Liver (tissue), 9 donors: Measurements from ENCODE around the gene POLG. TPM values are rescaled to one million over a fixed set of nuclear protein-coding genes. Genes with fewer than 3 reads are reported as not detected.

Source experiments
- DNase-seq: peaks from one replicate; pipeline ENCODE4 v3.0.0-alpha.2; 2017; ENCODE audit warnings: low spot score
- H3K27ac ChIP-seq, 2 donors: one replicate each; pipeline ENCODE4 v1.7.0; 2013; ENCODE audit warnings: inconsistent platforms in 2 of 2, low read length in 2 of 2, control low read depth in 1 of 2, low read depth in 1 of 2, mild to moderate bottlenecking in 1 of 2
- H3K27me3 ChIP-seq, 4 donors: one replicate each; pipeline versions ENCODE4 v1.6.1 to v1.7.0; 2013; ENCODE audit warnings: low read length in 3 of 4, inconsistent platforms in 1 of 4, mild to moderate bottlenecking in 1 of 4, moderate library complexity in 1 of 4; ENCODE audit not compliant: control insufficient read depth in 4 of 4, insufficient read depth in 4 of 4
- H3K36me3 ChIP-seq, 4 donors: one replicate each; pipeline versions ENCODE4 v1.6.1 to v1.7.0; 2013; ENCODE audit warnings: low read length in 3 of 4, mild to moderate bottlenecking in 3 of 4, low read depth in 1 of 4, moderate library complexity in 1 of 4; ENCODE audit not compliant: control insufficient read depth in 4 of 4, insufficient read depth in 3 of 4
- H3K4me1 ChIP-seq, 4 donors: one replicate each; pipeline versions ENCODE4 v1.6.1 to v1.7.0; 2013; ENCODE audit warnings: low read length in 3 of 4, mild to moderate bottlenecking in 3 of 4, moderate library complexity in 1 of 4; ENCODE audit not compliant: control insufficient read depth in 4 of 4, insufficient read depth in 4 of 4
- H3K4me3 ChIP-seq, 3 donors: one replicate each; pipeline versions ENCODE4 v1.6.1 to v1.7.0; 2013; ENCODE audit warnings: low read length in 3 of 3, control low read depth in 1 of 3, low read depth in 1 of 3, mild to moderate bottlenecking in 1 of 3
- H3K9ac ChIP-seq, 2 donors: one replicate each; pipeline ENCODE4 v1.7.0; 2013; ENCODE audit warnings: low read length in 2 of 2, mild to moderate bottlenecking in 2 of 2, moderate library complexity in 2 of 2, control low read depth in 1 of 2, low read depth in 1 of 2
- H3K9me3 ChIP-seq, 4 donors: one replicate each; pipeline versions ENCODE4 v1.6.1 to v1.7.0; 2013; ENCODE audit warnings: low read length in 3 of 4; ENCODE audit not compliant: control insufficient read depth in 4 of 4
- ATF3 ChIP-seq: IDR thresholded peaks from 2 replicates; pipeline ENCODE4 v1.6.1; 2016; ENCODE audit warnings: antibody characterized with exemption
- CTCF ChIP-seq: fragments of 150-350 bp; IDR thresholded peaks from 2 replicates; pipeline ENCODE4 v1.5.1; 2017; ENCODE audit warnings: improper control_type of control experiment, low read depth, low read length; ENCODE audit not compliant: missing input control
- EGR1 ChIP-seq, 2 donors: IDR thresholded peaks; 2 replicates each; pipeline ENCODE4 v1.6.1; 2016 to 2018; ENCODE audit warnings: antibody characterized with exemption in 2 of 2, low read depth in 2 of 2
- FOXA1 ChIP-seq: IDR thresholded peaks from 2 replicates; pipeline ENCODE4 v1.6.1; 2016; ENCODE audit warnings: antibody characterized with exemption
- FOXA2 ChIP-seq: IDR thresholded peaks from 2 replicates; pipeline ENCODE4 v1.6.1; 2016; ENCODE audit warnings: antibody characterized with exemption
- GABPA ChIP-seq, 2 donors: IDR thresholded peaks in 1 of 2; conservative IDR thresholded peaks in 1 of 2; 2 replicates each; pipeline ENCODE4 v1.6.1; 2016; ENCODE audit warnings: antibody characterized with exemption in 2 of 2, mild to moderate bottlenecking in 1 of 2, moderate library complexity in 1 of 2
- HNF4A ChIP-seq, 2 donors: conservative IDR thresholded peaks; 2 replicates each; pipeline ENCODE4 v1.6.1; 2016; ENCODE audit warnings: antibody characterized with exemption in 2 of 2, mild to moderate bottlenecking in 2 of 2
- HNF4G ChIP-seq: IDR thresholded peaks from 2 replicates; pipeline ENCODE4 v1.6.1; 2016; ENCODE audit warnings: antibody characterized with exemption
- JUND ChIP-seq, 2 donors: IDR thresholded peaks; 2 replicates each; pipeline ENCODE4 v1.6.1; 2016; ENCODE audit warnings: antibody characterized with exemption in 2 of 2
- NR2F2 ChIP-seq: IDR thresholded peaks from 2 replicates; pipeline ENCODE4 v1.6.1; 2016; ENCODE audit warnings: antibody characterized with exemption
- RAD21 ChIP-seq, 2 donors: IDR thresholded peaks; 2 replicates each; pipeline ENCODE4 v1.6.1; 2016; ENCODE audit warnings: antibody characterized with exemption in 2 of 2, mild to moderate bottlenecking in 2 of 2
- RXRA ChIP-seq, 2 donors: IDR thresholded peaks; 2 replicates each; pipeline ENCODE4 v1.6.1; 2017 to 2018; ENCODE audit warnings: antibody characterized with exemption in 2 of 2, mild to moderate bottlenecking in 1 of 2
- SP1 ChIP-seq: IDR thresholded peaks from 2 replicates; pipeline ENCODE4 v1.6.1; 2018; ENCODE audit warnings: antibody characterized with exemption, mild to moderate bottlenecking
- TAF1 ChIP-seq: conservative IDR thresholded peaks from 2 replicates; pipeline ENCODE4 v1.6.1; 2016; ENCODE audit warnings: antibody characterized with exemption, mild to moderate bottlenecking
- YY1 ChIP-seq: IDR thresholded peaks from 2 replicates; pipeline ENCODE4 v1.6.1; 2016; ENCODE audit warnings: antibody characterized with exemption, mild to moderate bottlenecking
- WGBS: extraction: QIAGEN DNeasy Blood & Tissue Kit; methylation state at CpG from one replicate; pipeline ENCODE4 v1.1.7; 2013; 5-methylcytosine and 5-hydroxymethylcytosine counted together
- polyA plus RNA-seq, 2 donors: library from polyadenylated mRNA; stranded (reverse) in 1 of 2; unstranded in 1 of 2; fragments of 200-250 nt in 1 of 2; fragments of >200 nt in 1 of 2; fragmentation: Nextera tagmentation in 1 of 2; extraction: Ambion mirVana in 1 of 2; gene quantifications; one replicate each; pipeline versions ENCODE4 v1.2.1 to v1.2.3, GENCODE V29; 2013 to 2015
- total RNA-seq, 2 donors: library from RNA; depleted of rRNA; stranded (reverse); fragments of >200 nt; gene quantifications; one replicate each; pipeline ENCODE4 v1.2.3, GENCODE V29; 2014
- TF ChIP-seq, protein P1 (sequence below): IDR thresholded peaks from 2 replicates; pipeline ENCODE4 v1.6.1; 2016; ENCODE audit warnings: antibody characterized with exemption
- TF ChIP-seq, protein P2 (sequence below): IDR thresholded peaks from 2 replicates; pipeline ENCODE4 v1.6.1; 2016; ENCODE audit warnings: antibody characterized with exemption, mild to moderate bottlenecking
- TF ChIP-seq, protein P3 (sequence below): IDR thresholded peaks from 2 replicates; pipeline ENCODE4 v1.6.1; 2016; ENCODE audit warnings: antibody characterized with exemption
- donor health status: healthy.
- donor health status: healthy.
- donor health status: healthy.
- donor health status: healthy.
- donor health status: healthy.

POLG gene
- total and polyA plus RNA-seq, 4 donors, result 15.2 to 53.1 (median 31.4) TPM

DNA sequence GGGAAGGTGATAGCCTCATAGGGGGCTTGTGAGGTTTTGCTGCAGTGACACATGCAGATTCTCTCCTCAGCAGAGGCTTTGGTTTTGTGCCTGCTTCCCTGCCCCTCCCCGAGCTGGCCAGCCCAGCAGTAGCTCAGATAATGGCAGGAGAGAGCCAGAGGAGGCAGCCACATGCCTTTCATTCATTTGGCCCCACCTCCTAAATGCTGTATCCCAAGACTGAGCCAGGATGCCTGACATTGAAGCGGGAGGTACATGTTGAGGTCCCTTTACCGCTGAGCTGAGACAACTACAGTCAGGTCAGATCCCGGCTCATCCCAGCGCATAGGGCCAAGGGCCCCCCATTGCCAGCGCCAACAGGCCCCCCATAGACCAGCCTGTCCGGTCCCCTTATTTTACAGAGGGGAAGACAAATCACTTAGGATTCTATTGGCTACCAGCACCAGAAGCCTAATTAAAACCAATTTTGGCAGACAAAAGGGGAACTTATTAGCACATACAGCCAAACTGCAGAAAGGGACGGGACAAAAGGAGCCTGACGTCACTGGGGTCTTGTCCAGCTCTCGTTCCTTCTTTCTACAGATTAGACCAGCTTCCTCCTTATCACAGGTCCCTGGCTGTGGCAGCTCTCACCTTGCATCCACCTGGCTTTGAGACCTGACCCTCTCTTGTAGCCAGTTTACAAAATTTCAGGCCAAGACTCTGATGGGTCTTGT lies 12.1 kb upstream of the POLG start:
- Histone ChIP-seq H3K27ac (no peak overlapping the region), H3K27me3 (no peaks in the 10 kb centered on the region), H3K9ac (no peak overlapping the region), H3K9me3 (no peaks in the 10 kb centered on the region), H3K4me3 (no peak overlapping the region), H3K36me3 (no peaks in the 10 kb centered on the region), H3K4me1 (no peaks in the 10 kb centered on the region)
- WGBS, result 55% methylated on average over 10 of the region's 10 CpGs
- TF ChIP-seq, protein P1, sequence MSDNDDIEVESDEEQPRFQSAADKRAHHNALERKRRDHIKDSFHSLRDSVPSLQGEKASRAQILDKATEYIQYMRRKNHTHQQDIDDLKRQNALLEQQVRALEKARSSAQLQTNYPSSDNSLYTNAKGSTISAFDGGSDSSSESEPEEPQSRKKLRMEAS, result no peak
- no peak for DNase-seq

DNA sequence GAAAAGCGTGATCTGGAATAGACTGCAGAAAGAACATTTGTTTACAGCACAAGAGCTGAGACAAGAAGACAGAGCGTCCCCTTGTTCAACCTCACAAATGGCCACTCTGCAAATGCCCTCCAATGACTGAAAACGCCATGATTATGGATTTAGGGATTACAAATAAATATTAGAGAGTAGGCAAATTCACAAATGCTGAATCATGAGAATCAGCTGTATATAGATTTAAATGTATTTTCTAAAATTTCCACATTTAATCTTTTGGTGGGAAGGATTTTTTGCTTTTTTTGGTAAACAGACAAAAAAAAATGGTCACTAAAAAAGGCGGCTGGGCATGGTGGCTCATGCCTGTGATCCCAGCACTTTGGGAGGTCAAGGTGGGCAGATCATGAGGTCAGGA lies 10.6 kb upstream of the POLG start:
- 87% methylated on average over 4 of the region's 4 CpGs for WGBS
- H3K27me3 ChIP-seq, result no peaks in the 10 kb centered on the region

More for the DNA sequence above, 10.6 kb upstream of the POLG start:
- no peaks in the 10 kb centered on the region for H3K36me3 ChIP-seq
- no peaks in the 10 kb centered on the region for H3K4me1 ChIP-seq
- DNase-seq, result no peak
- TF ChIP-seq ATF3, result no peak
- TF ChIP-seq NR2F2, result no peak
- no peak for TF ChIP-seq FOXA1
- no peak for TF ChIP-seq EGR1 (IDR thresholded peaks at IDR 0.05; ENCODE audit: low read depth in 2 of 2)
- TF ChIP-seq JUND (IDR thresholded peaks at IDR 0.05), result no peak
- TF ChIP-seq GABPA (IDR thresholded peaks at IDR 0.05 in 1 of 2, conservative IDR thresholded peaks at IDR 0.05 in 1 of 2), result no peak
- TF ChIP-seq CTCF, result no peak
- TF ChIP-seq HNF4G, result no peak
- TF ChIP-seq HNF4A (conservative IDR thresholded peaks at IDR 0.05), result no peak
- no peak for TF ChIP-seq FOXA2
- no peak for TF ChIP-seq SP1
- TF ChIP-seq, protein P2, sequence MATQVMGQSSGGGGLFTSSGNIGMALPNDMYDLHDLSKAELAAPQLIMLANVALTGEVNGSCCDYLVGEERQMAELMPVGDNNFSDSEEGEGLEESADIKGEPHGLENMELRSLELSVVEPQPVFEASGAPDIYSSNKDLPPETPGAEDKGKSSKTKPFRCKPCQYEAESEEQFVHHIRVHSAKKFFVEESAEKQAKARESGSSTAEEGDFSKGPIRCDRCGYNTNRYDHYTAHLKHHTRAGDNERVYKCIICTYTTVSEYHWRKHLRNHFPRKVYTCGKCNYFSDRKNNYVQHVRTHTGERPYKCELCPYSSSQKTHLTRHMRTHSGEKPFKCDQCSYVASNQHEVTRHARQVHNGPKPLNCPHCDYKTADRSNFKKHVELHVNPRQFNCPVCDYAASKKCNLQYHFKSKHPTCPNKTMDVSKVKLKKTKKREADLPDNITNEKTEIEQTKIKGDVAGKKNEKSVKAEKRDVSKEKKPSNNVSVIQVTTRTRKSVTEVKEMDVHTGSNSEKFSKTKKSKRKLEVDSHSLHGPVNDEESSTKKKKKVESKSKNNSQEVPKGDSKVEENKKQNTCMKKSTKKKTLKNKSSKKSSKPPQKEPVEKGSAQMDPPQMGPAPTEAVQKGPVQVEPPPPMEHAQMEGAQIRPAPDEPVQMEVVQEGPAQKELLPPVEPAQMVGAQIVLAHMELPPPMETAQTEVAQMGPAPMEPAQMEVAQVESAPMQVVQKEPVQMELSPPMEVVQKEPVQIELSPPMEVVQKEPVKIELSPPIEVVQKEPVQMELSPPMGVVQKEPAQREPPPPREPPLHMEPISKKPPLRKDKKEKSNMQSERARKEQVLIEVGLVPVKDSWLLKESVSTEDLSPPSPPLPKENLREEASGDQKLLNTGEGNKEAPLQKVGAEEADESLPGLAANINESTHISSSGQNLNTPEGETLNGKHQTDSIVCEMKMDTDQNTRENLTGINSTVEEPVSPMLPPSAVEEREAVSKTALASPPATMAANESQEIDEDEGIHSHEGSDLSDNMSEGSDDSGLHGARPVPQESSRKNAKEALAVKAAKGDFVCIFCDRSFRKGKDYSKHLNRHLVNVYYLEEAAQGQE, result no peak
- TF ChIP-seq TAF1, result no peak
- TF ChIP-seq RXRA (IDR thresholded peaks at IDR 0.05), result no peak
- TF ChIP-seq, protein P3, sequence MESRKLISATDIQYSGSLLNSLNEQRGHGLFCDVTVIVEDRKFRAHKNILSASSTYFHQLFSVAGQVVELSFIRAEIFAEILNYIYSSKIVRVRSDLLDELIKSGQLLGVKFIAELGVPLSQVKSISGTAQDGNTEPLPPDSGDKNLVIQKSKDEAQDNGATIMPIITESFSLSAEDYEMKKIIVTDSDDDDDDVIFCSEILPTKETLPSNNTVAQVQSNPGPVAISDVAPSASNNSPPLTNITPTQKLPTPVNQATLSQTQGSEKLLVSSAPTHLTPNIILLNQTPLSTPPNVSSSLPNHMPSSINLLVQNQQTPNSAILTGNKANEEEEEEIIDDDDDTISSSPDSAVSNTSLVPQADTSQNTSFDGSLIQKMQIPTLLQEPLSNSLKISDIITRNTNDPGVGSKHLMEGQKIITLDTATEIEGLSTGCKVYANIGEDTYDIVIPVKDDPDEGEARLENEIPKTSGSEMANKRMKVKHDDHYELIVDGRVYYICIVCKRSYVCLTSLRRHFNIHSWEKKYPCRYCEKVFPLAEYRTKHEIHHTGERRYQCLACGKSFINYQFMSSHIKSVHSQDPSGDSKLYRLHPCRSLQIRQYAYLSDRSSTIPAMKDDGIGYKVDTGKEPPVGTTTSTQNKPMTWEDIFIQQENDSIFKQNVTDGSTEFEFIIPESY, result no peak
- TF ChIP-seq RAD21 (IDR thresholded peaks at IDR 0.05), result no peak
- TF ChIP-seq, protein P1, result no peak
- TF ChIP-seq YY1, result no peak
- no peaks in the 10 kb centered on the region for H3K9me3 ChIP-seq
- no peak overlapping the region for H3K9ac ChIP-seq
- no peak overlapping the region for H3K4me3 ChIP-seq
- no peak overlapping the region for H3K27ac ChIP-seq
